Spleen (tissue), 11 donors: ENCODE measurements around the gene F13B. TPM values are rescaled to one million over a fixed set of nuclear protein-coding genes. Genes with fewer than 3 reads are reported as not detected.
"Not testable (repeated sequence)": the region's sequence is repeated elsewhere in the genome, so short reads cannot be mapped to it uniquely, and the experiment has no call there.

Experiments
- DNase-seq: peaks from one replicate; pipeline ENCODE4 v3.0.0-alpha.2; 2020
- H3K27ac ChIP-seq, 8 donors: fragments of 200-600 bp; sonication (generic) in 7 of 8; 1 replicate in 4 of 8; 2 replicates in 4 of 8; pipeline versions ENCODE4 v1.5.0 to v1.8.0; 2016 to 2021; ENCODE audit warnings: inconsistent platforms in 4 of 8, mild to moderate bottlenecking in 4 of 8, moderate library complexity in 1 of 8
- H3K27me3 ChIP-seq, 7 donors: fragments of 200-600 bp; sonication (generic) in 6 of 7; replicated peaks in 1 of 7; 1 replicate in 4 of 7; 2 replicates in 3 of 7; pipeline versions ENCODE4 v1.5.0 to v1.8.0; 2016 to 2021; ENCODE audit warnings: inconsistent platforms in 3 of 7, mild to moderate bottlenecking in 1 of 7
- H3K36me3 ChIP-seq, 6 donors: fragments of 200-600 bp; sonication (generic) in 5 of 6; 1 replicate in 4 of 6; 2 replicates in 2 of 6; pipeline versions ENCODE4 v1.5.0 to v1.8.0; 2016 to 2021; ENCODE audit warnings: inconsistent platforms in 2 of 6
- H3K4me1 ChIP-seq, 6 donors: fragments of 200-600 bp; sonication (generic) in 5 of 6; 1 replicate in 3 of 6; 2 replicates in 3 of 6; pipeline versions ENCODE4 v1.5.0 to v1.8.0; 2016 to 2021; ENCODE audit warnings: inconsistent platforms in 3 of 6
- H3K4me3 ChIP-seq, 8 donors: fragments of 200-600 bp; sonication (generic) in 7 of 8; 1 replicate in 4 of 8; 2 replicates in 4 of 8; pipeline versions ENCODE4 v1.5.0 to v1.8.0; 2016 to 2021; ENCODE audit warnings: inconsistent platforms in 4 of 8, mild to moderate bottlenecking in 4 of 8, moderate library complexity in 2 of 8
- H3K9me3 ChIP-seq, 8 donors: fragments of 200-600 bp; sonication (generic) in 7 of 8; 1 replicate in 4 of 8; 2 replicates in 4 of 8; pipeline versions ENCODE4 v1.5.0 to v1.8.0; 2016 to 2021; ENCODE audit warnings: inconsistent platforms in 4 of 8
- POLR2A ChIP-seq, 3 donors: fragments of 450-650 bp; IDR thresholded peaks; one replicate each; pipeline ENCODE4 v1.5.1; 2017; ENCODE audit warnings: antibody characterized with exemption in 3 of 3, mild to moderate bottlenecking in 1 of 3
- POLR2AphosphoS5 ChIP-seq, 3 donors: sonication (generic); formaldehyde crosslinking; IDR thresholded peaks; one replicate each; pipeline ENCODE4 v1.5.1; 2017; ENCODE audit warnings: antibody characterized with exemption in 3 of 3
- WGBS, 5 donors: extraction: QIAGEN DNeasy Blood & Tissue Kit in 3 of 5; methylation state at CpG; one replicate each; pipeline versions ENCODE4 v1.1.5 to v1.1.7; 2013 to 2018; 5-methylcytosine and 5-hydroxymethylcytosine counted together
- intact Hi-C: fragments of 100-400 bp; cut with DNase I; formaldehyde crosslinking; loops from one replicate; pipeline ENCODE4 v1.15.0; 2023; ENCODE audit warnings: low total_unique reads
- polyA plus RNA-seq, 3 donors: library from polyadenylated mRNA; stranded (reverse); fragments of 200-250 nt; gene quantifications; one replicate each; pipeline ENCODE4 v1.2.1, GENCODE V29; 2013
- total RNA-seq, 7 donors: library from RNA; depleted of rRNA in 3 of 7; stranded (reverse); fragments of >200 nt in 3 of 7; fragmentation: NEBNext Ultra II Directional in 4 of 7; extraction: Animal tissue kit (Norgen Biotek cat#: 25700) in 4 of 7; gene quantifications; one replicate each; pipeline versions ENCODE4 v1.1.0 to v1.2.1, GENCODE V29; 2016 to 2021
- TF ChIP-seq, protein P1 (sequence below), 11 experiments: fragments of 200-600 bp in 7 of 11; fragments of 450-650 bp in 4 of 11; sonication (generic) in 4 of 11; IDR thresholded peaks in 8 of 11; conservative IDR thresholded peaks in 3 of 11; 1 replicate in 7 of 11; 2 replicates in 4 of 11; pipeline versions ENCODE4 v1.4.0 to v1.8.0; 2016 to 2021; ENCODE audit warnings: antibody characterized with exemption in 11 of 11, inconsistent platforms in 4 of 11, mild to moderate bottlenecking in 1 of 11
- donor health status: healthy with polysubstance abuse.
- donor health status: DM: no; HTN: no; CAD: no; lungs with moderate emphysema.
- donor health status: DM: no; HTN: no; CAD: no.
- donor health status: Bipolar disorder and iron deficiency.
- donor health status: healthy.
- donor health status: DM: no; HTN: no; CAD: no.
- donor health status: DM: yes; HTN: yes; CAD: no.

The F13B gene
- total and polyA plus RNA-seq, 10 donors = not detected

DNA sequence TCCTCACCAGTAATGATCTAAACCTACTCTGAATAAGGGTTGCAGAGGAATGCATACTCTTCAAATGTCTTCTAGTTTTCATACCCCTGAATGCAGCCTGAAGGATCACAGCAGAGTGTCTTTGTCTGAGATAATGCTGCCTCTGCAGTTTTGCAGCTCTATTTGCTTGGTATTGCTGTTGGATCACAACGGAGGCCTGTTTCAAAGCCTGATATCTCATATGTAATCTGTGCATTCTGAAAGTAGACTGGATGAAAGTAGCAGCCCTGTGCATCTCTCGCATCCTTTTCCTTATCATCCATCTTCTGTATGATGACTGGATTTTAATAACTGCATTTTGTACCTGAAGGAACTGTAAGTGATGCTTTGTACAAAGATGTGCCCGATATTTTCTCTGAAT, 34.9 kb upstream of the F13B start:
- peaks cover 0 to 15% (median 0%) of the 10 kb centered on the region in 6 donors for H3K36me3 ChIP-seq
- TF ChIP-seq POLR2A (IDR thresholded peaks at IDR 0.05) (no peak), POLR2AphosphoS5 (IDR thresholded peaks at IDR 0.05) (no peak)
- TF ChIP-seq, protein P1, sequence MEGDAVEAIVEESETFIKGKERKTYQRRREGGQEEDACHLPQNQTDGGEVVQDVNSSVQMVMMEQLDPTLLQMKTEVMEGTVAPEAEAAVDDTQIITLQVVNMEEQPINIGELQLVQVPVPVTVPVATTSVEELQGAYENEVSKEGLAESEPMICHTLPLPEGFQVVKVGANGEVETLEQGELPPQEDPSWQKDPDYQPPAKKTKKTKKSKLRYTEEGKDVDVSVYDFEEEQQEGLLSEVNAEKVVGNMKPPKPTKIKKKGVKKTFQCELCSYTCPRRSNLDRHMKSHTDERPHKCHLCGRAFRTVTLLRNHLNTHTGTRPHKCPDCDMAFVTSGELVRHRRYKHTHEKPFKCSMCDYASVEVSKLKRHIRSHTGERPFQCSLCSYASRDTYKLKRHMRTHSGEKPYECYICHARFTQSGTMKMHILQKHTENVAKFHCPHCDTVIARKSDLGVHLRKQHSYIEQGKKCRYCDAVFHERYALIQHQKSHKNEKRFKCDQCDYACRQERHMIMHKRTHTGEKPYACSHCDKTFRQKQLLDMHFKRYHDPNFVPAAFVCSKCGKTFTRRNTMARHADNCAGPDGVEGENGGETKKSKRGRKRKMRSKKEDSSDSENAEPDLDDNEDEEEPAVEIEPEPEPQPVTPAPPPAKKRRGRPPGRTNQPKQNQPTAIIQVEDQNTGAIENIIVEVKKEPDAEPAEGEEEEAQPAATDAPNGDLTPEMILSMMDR (IDR thresholded peaks at IDR 0.05 in 8 of 11, conservative IDR thresholded peaks at IDR 0.05 in 3 of 11) = no peak
- H3K4me3 ChIP-seq = no peak overlapping the region
- no peak for DNase-seq
- WGBS, 5 donors = 89 to 96% (median 95%) methylated on average over 3 of the region's 3 CpGs
- no peaks in the 10 kb centered on the region for H3K4me1 ChIP-seq
- H3K27me3 ChIP-seq = no peaks in the 10 kb centered on the region
- intact Hi-C loops = no loop called here
- no peaks in the 10 kb centered on the region for H3K9me3 ChIP-seq
- H3K27ac ChIP-seq = no peak overlapping the region

DNA sequence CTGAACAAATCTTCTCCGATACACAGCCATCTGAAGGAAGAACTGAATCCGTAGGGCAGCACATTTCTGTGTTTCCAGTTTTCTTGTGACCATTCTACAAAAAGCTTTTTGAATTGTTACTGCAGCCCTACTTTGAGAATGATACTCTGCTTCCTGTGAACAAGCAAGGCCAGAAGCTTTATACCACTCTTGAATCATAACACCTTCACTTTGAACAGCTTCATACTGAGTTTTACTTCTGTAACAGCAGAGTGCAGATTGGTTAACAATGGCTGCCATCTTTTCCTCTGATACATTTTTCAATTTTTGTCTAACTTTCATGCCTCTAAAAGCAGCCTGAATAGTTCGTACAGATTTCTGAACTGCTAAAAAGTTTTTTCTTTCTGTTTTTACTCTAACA, 33.6 kb upstream of the F13B start:
- H3K27me3 ChIP-seq = no peaks in the 10 kb centered on the region
- no peak overlapping the region for H3K4me3 ChIP-seq
- peaks cover 0 to 15% (median 0%) of the 10 kb centered on the region in 6 donors for H3K36me3 ChIP-seq
- 88 to 97% (median 94%) methylated on average over 3 of the region's 3 CpGs for WGBS, 5 donors
- DNase-seq = no peak
- TF ChIP-seq, protein P1 (IDR thresholded peaks at IDR 0.05 in 8 of 11, conservative IDR thresholded peaks at IDR 0.05 in 3 of 11) = no peak
- TF ChIP-seq POLR2A (IDR thresholded peaks at IDR 0.05) (no peak), POLR2AphosphoS5 (IDR thresholded peaks at IDR 0.05) (no peak)
- no peaks in the 10 kb centered on the region for H3K4me1 ChIP-seq
- no peaks in the 10 kb centered on the region for H3K9me3 ChIP-seq
- H3K27ac ChIP-seq = no peak overlapping the region
- intact Hi-C loops = no loop called here

DNA sequence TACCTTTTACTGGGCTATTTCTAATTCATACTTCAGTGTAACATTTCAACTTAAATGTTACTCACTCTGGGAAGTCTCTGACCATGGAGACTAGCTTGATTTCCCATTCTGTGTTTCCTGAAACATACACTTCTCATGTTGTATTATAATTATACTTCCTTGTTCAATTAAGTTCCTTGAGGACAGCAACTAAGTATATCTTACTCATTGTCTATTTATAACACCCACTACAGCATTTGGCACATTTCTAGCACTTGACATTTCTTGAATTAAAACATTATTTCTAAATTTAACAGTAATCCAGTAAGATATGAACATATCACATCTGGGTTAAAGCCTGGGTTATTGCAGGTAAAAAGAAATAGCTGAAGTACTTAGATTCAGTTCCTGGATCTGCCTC, 32.4 kb upstream of the F13B start:
- TF ChIP-seq POLR2AphosphoS5 (IDR thresholded peaks at IDR 0.05) (no peak), POLR2A (IDR thresholded peaks at IDR 0.05) (no peak)
- TF ChIP-seq, protein P1 (IDR thresholded peaks at IDR 0.05 in 8 of 11, conservative IDR thresholded peaks at IDR 0.05 in 3 of 11) = no peak
- Histone ChIP-seq H3K36me3 (peaks cover 0 to 9% (median 0%) of the 10 kb centered on the region in 6 donors), H3K27me3 (no peaks in the 10 kb centered on the region), H3K4me3 (no peak overlapping the region), H3K27ac (no peak overlapping the region), H3K4me1 (no peaks in the 10 kb centered on the region), H3K9me3 (no peaks in the 10 kb centered on the region)
- intact Hi-C loops = no loop called here
- no peak for DNase-seq

DNA sequence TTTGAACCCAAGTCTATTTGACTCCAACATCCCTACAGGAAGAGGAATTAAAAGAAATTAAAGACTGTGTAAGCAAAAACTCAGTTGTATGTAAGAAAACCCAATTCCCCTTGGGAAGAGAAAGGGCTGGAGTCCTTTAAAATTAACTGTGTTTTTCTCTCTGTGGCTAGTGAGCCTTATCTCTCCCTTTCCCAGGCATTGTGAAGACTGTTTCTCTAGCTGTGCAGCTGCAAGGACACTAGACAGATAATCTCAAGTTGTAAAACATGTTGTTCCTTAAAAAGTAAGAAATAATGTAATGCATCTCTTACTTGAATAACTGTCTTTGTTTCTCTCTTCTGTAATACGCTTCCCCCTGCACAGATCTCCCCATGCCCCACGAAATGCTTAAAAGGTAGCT, 29.9 kb upstream of the F13B start:
- 94 to 99% (median 96%) methylated on average over 2 of the region's 2 CpGs for WGBS, 5 donors
- H3K27ac ChIP-seq, H3K36me3 ChIP-seq, H3K27me3 ChIP-seq, DNase-seq, H3K4me1 ChIP-seq, intact Hi-C loops, H3K4me3 ChIP-seq, H3K9me3 ChIP-seq: not testable (repeated sequence)

DNA sequence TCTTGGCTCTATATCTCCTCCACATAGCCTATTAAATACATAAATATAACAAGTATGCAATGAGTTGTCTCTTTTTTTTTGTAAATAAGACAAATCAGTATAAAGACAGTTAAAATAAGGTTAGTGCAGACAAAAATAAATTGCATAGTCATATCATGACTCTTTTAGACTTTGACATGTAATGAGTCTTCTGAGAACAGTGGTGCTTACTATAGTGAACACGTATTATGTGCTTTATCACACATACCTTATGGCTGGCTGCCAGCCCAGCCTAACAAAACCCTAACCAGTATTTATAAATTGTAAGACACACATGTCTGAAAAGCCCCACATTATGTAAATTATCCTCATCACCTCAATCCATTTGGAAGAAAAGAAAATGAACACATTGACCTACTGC, 29.1 kb upstream of the F13B start:
- no peaks in the 10 kb centered on the region for H3K9me3 ChIP-seq
- no peak overlapping the region for H3K4me3 ChIP-seq
- no peak for TF ChIP-seq POLR2AphosphoS5 (IDR thresholded peaks at IDR 0.05)
- no peak for TF ChIP-seq POLR2A (IDR thresholded peaks at IDR 0.05)
- TF ChIP-seq, protein P1 (IDR thresholded peaks at IDR 0.05 in 8 of 11, conservative IDR thresholded peaks at IDR 0.05 in 3 of 11) = no peak
- H3K36me3 ChIP-seq = peaks cover 0 to 3% (median 0%) of the 10 kb centered on the region in 6 donors
- no peak overlapping the region for H3K27ac ChIP-seq
- H3K27me3 ChIP-seq = no peaks in the 10 kb centered on the region
- 62 to 97% (median 92%) methylated on average over 1 of the region's 1 CpG for WGBS, 5 donors
- no peak for DNase-seq
- no peaks in the 10 kb centered on the region for H3K4me1 ChIP-seq
- intact Hi-C loops = no loop called here
